Stimulated activated naive CD4-positive, alpha-beta T cell (primary cell): ENCODE data around the gene ITGAD.

Experiments used
- DNase-seq, 6 experiments: peaks; one replicate each; lab custom pipeline; 2025; lab: John Stamatoyannopoulos, UW

ITGAD gene

GRCh38 chr16:31365131-31365865 is 27.8 kb upstream of the ITGAD start:
- DNase-seq: no peak

- no peak for DNase-seq
Observed at GRCh38 chr16:31367853-31368252, 25.3 kb upstream of the ITGAD start.

- no peak for DNase-seq
Observed at GRCh38 chr16:31371008-31371407, 22.1 kb upstream of the ITGAD start.

- DNase-seq: no peak
Observed at GRCh38 chr16:31371619-31372484, 21.3 kb upstream of the ITGAD start.

GRCh38 chr16:31373235-31373634 is 19.9 kb upstream of the ITGAD start:
- no peak for DNase-seq

GRCh38 chr16:31375231-31375630 is 17.9 kb upstream of the ITGAD start:
- no peak for DNase-seq

GRCh38 chr16:31376705-31377104 is 16.4 kb upstream of the ITGAD start:
- no peak for DNase-seq

- DNase-seq: no peak
Observed at GRCh38 chr16:31377210-31377903, 15.8 kb upstream of the ITGAD start.

GRCh38 chr16:31380201-31380600 is 12.9 kb upstream of the ITGAD start:
- no peak for DNase-seq

GRCh38 chr16:31382485-31383161 is 10.5 kb upstream of the ITGAD start:
- peak; percentile 2 to 44 (median 30) for DNase-seq

- DNase-seq: no peak
Observed at GRCh38 chr16:31385680-31386079, 7.5 kb upstream of the ITGAD start.

GRCh38 chr16:31386157-31386984 is 6.8 kb upstream of the ITGAD start:
- DNase-seq: no peak

- no peak for DNase-seq
Observed at GRCh38 chr16:31388535-31388934, 4.6 kb upstream of the ITGAD start.

- DNase-seq: no peak
Observed at GRCh38 chr16:31390504-31391041, 2.6 kb upstream of the ITGAD start.

- DNase-seq: no peak
Observed at GRCh38 chr16:31395647-31396046, 2.5 kb downstream of the ITGAD start.

GRCh38 chr16:31397096-31397660 is 4.0 kb downstream of the ITGAD start:
- no peak for DNase-seq

GRCh38 chr16:31397701-31398100 is 4.6 kb downstream of the ITGAD start:
- DNase-seq: no peak

GRCh38 chr16:31400191-31400590 is 7.1 kb downstream of the ITGAD start:
- DNase-seq: no peak

GRCh38 chr16:31401436-31401835 is 8.3 kb downstream of the ITGAD start:
- no peak for DNase-seq

GRCh38 chr16:31402687-31403086 is 9.6 kb downstream of the ITGAD start:
- DNase-seq: no peak
